ENCODE measurements around the gene NFAT5.
A peak's percentile ranks its signal among the peaks of the same experiment; 100 is the strongest.
"Not testable (repeated sequence)": the region's sequence is repeated elsewhere in the genome, so short reads cannot be mapped to it uniquely, and the experiment has no call there.

NFAT5 gene

DNA sequence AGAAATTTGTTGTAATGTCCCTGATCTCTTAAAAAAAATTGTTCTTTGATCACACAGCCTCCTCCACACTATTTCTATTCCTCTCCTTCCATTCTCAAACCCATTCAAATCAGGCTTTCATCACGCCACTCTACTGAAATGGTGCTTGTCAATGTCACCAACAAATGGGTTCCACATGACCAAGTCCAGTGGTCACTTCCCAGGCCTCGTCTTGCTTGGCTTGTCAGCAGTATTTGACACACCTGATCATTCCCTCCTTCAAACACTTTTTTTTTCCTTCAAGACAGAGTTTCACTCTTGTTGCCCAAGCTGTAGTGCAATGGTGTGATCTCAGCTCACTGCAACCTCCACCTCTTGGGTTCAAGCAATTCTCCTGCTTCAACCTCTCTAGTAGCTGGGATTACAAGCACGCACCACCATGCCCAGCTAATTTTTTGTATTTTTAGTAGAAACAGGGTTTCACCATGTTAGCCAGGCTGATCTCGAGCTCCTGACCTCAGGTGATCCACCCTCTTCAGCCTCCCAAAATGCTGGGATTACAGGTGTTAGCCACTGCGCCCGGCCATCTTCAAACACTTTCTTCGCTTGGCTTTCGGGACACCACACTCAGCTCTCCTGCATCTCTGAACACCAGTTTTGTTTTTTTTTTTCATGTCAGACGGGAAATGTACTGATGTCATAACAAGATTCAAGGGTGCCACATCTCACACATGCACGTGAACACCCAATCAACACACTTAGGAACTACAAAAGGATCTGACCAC is 142.3 kb downstream of the NFAT5 start:
- no peak for DNase-seq (ENCODE audit: low spot score)

DNA sequence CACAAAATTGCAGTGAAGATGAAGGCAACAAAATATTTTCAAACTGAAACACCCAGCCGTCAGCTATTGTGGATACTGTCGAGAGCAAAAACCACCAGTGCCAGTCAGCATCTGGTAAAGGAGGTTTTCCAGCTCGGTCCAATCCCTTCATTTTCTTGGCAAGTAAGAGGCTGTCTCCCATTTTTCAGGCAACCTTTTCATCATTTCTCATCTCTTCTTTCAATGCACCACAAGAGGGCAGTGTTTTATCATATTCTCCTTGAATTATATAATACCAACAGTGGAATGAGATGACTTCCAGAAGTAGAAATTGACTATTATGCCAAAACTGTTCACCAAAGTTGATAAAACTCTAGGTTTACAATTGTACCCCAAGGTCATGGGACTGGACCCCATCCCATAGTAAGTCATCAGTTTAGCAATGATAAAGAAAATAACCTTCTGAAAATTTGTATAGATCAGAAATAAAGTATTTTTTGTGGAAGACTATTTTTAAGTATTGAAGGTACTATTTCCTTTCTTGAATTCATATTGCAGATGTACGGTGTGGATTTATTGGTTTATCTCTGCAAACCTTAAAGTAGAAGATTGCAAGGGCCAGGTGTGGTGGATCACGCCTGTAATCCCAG is 143.8 kb downstream of the NFAT5 start:
- DNase-seq (ENCODE audit: low spot score), result peak; percentile 69

DNA sequence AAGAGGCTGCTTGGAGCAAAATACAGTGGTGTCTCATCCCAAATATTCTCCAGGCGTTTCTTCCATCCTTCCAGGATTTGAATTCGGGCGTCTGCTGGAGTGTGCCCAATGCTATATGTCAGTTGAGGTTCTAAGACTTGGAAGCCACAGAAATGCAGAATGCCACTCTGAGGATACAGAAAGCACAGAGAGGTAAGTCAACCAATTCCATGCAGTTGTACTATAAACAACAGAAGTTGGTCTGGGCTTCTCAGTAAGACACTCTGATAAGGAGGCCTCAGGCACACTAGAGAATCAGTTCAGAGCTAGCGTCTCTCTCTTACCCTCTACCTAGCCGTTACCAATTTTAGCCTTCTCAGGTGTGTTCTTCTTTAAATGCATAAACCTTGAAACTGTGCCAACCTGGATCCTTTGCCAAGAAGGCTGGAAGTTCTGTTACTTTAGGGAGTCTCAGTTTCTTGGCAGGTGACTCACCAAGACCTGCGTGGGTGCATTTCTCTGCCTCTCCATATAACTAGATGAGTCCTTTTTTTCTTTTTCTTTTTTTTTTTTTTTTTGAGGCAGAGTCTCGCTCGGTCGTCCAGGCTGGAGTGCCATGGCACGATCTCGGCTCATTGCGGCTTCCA is 145.5 kb downstream of the NFAT5 start:
- DNase-seq (ENCODE audit: low spot score), result no peak

DNA sequence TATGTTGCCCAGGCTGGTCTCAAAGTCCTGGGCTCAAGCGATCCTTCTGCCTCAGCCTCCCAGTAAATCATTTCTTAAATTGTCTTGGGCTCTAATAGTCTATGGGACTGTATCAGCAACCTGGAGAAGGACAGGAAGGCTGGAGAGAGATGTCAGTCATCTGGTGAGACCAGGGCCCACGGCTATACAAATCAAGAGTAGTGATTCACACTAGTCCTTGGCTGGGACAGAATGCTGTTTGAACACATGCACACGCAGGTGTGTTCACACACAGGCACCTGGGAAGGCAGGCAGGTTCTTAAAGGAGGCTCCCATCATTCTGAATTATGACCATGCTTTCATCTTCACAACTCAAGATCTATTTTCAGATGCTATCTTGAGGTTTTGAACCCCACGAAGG is 146.5 kb downstream of the NFAT5 start:
- no peak for DNase-seq (ENCODE audit: low spot score)

DNA sequence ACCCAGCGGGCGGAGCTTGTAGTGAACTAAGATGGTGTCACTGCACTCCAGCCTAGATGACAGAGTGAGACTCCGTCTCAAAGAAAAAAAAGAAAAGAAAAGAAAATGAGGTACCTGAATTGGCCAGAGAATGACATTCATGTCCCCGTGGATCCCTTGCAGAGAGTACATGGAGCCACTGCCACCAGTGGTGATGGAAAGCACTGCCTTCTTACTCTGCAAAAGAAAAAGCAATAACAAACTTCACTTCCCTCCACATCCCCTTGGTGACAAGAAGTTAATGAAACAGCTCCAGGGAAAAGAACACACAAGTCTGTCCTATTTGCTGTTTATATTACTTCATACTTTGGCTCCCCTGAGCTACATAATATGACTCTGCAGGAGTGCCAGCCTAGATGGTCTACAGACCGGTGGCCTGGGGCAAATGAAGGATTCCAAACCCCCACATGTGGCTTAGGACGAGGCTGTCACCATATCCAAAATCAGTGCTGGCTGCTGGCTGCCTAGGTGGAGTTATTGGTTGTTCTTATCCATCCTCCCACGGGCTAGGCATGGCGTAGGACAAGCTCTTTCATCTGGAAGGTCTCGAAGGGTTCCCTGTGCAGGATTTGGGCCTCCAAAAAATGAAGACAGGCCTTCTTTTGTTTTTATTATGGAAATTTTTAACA is 147.3 kb downstream of the NFAT5 start:
- no peak for DNase-seq (ENCODE audit: low spot score)

DNA sequence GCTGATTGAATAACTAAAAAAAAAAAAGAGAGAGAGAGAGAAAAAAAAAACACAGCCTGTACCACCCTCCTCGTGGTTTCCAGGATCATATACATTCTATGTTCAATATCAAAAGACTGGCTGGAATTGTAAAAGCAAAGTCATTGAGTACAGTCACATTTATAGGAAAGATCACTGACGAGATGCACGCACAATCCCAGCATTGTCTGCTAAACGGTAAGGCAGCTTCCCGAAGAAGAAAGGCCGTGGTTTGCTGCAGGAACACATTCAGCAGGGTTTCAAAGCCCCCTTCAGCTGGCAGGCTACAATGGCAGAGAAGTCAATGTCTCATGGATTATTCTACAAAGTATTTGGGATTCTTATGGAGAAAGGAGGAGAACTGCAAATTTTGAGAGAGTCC is 151.3 kb downstream of the NFAT5 start:
- no peak for DNase-seq (ENCODE audit: low spot score)

DNA sequence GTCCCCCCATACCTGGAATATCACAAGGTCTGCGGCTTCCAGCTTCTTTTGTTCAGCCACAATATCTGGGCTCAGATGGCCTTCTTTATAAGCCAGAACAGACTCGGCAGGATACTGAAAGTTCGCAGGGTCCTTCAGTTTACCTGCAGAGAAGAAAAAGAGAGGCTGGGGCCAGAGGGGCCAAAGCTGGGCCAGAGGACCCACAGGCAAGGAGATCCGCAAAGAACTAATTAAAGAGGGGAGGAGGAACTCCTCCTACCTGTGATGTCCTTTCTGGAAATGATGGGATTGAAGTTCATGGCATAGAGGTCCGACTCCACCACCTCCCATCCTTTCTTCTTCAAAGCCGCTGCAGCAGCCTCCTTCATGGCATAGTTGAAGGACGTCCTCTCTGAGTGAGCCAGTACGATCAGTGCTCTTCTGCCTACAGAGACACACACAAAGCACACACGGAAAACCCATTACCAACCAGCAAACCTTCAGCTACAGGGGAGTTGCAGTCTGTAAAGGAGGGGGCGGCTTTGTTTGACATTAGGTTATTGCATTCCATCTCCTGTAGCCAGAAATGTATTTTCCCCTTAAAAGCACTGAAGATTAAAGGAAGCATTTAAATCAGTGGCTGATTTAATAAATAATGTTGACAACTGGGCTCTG is 152.5 kb downstream of the NFAT5 start:
- DNase-seq (ENCODE audit: low spot score), result no peak

DNA sequence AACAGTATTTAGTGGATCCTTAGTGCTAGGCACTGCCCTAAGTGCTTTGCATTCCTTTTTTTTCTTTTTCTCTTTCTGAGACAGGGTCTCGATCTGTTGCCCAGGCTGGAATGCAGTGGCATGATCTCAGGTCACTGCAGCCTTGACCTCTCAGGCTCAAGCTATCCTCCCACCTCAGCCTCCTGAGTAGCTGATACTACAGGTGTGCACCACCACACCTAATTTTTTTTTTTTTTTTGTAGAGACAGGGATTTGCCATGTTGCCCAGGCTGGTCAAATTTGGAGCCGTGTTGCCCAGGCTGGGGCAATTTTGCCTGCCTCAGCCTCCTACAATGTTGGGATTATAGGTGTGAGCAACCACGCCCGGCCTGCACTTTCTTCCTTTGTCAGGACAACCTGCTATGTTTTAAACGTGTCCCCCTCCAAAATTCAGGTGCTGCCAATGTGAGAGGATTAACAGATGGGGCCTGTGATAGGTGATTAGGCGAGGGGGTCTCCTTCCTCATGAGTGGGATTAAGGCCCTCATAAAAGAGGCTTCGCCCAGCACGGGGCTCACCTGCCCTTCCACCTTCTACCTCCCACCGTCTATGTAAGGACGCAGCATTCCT is 155.2 kb downstream of the NFAT5 start:
- no peak for DNase-seq (ENCODE audit: low spot score)

DNA sequence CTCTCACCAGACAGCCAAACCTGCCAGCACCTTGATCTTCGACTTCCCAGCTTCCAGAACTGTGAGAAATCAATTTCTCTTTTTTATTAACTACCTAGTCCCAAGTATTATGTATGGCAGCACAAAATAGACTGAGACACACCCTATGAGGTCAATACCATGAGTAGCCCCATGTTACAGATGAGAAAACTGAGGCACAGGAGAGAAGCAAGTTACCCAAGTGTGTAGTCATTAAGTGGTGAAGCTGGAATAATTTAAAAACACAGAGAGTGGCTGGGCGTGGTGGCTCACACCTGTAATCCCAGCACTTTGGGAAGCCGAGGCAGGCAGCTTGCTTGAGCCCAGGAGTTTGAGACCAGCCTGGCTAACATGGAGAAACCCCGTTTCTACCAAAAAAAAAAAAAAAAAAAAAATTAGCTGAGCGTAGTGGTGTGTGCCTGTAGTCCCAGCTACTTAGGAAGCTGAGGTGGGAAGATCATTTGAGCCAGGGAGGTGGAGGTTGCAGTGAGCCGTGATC is 155.7 kb downstream of the NFAT5 start:
- no peak for DNase-seq (ENCODE audit: low spot score)

DNA sequence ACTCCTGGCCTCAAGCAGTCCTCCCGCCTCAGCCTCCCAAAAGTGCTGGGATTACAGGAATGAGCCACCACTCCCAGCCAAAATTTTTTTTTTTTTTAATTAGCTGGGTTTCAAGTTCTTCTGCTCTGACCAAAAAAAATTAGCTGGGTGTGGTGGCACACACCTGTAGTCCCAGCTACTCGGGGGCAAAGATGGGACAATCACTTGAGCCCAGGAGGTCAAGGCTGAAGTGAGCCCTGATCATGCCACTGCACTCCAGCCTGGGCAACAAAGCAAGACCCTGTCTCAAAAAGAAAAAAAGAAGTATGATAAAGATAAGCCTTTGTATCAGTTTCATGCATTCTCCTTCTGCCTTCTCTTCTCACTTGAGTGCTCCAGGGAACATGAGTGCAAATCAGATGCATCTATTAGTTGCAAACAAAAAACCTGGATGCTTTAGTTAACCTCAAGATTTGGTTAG is 158.7 kb downstream of the NFAT5 start:
- DNase-seq (ENCODE audit: low spot score), result no peak

DNA sequence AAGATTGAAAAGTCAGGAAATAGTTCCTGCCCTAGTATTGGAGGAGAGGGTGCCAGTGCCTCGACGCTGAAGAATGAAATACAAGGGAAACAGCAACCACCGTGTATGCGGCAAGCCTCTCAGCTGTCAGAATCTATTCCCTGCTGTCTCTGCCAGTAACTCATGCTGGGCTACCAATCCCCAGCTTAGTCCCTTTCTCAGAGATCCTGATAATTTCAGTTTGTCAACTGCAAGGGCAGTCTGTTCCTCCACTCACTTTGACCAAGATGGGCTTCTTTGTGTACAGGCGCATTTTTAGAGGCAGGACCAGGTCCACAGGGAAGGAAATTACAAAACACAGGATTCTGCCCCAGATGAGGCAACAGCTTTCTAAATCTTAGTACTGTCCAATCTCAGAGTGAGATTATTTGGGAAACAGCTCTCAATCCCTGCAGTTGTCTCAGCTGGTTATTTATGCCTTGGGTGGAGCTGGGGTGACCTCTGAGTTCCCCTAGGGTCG is 159.3 kb downstream of the NFAT5 start:
- DNase-seq (ENCODE audit: low spot score), result no peak

DNA sequence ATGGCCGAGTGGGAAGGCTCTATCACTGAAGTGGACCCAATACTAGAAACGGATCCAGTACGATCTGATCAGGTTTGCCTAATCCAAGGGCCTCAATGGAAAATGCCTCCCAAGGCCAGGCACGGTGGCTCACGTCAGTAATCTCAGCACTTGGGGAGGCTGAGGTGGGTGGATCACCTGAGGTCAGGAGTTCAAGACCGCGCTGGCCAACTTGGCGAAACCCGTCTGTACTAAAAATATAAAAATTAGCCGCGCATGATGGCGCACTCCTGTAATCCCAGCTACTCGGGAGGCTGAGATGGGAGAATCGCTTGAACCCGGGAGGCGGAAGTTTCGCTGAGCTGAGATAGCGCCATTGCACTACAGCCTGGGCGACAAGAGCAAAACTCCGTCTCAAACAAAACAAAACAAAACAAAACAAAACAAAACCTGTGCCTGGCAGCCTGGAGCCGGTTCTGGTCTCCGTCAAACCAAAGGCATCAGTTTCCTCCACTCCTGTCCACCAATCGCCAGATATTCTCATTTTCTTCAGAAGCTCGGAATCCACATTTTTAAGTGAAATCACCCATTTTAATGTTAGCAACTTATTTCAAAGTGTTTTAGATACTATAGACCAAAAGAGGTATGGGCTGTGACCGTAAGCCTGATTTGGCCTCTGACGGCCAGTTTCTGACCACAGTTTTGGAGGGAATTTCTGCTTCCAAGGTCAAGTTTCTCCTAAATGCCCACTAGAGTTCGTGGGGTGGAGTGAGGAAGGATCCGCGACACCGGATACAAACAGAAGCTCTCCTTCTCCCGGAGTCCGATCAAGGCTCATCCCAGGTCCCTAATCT is 159.9 kb downstream of the NFAT5 start:
- DNase-seq (ENCODE audit: low spot score), result no peak

DNA sequence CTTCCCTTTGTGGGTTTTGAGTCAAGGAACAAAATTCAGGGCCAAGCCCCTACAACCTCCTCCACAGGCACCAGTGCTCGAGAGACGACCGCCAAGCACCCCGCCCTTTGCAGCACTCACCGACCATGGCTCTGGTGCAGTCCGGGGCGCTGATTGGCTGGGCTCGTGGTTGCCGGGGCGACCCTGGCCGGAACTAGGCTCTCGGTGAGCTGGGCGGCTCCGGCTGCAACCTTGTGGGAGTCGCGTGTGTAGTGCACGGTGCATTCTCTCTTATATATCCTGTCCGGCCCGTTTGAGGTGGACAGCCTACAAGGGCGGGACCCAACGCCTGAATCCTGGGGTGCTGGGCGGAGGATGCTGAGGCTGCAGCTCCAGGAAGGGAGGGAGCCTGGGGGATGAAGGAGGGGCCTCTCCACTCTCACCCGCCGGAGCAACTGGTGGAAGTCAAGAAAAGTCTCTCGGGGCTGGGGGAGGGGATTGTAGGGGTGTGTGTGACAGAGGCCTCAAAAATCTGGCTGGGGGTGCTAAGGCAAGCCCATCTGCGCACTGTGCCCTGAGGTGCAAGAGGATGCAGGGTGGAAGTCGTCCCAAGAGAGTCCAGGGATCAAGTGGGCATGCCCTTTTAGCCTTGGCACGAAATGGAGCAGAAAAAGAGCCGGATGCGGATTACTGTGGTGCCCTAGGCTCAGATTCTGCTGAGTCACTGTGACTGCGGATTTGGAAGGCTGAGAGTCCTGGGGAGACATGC is 160.7 kb downstream of the NFAT5 start, which contains the start of gene NQO1:
Gene NQO1 (minus strand): TSS at position 248 of the 748 bp plus-strand sequence. CDS start 121 bp downstream, at position 127.
- peak; percentile 93 for DNase-seq (ENCODE audit: low spot score)

DNA sequence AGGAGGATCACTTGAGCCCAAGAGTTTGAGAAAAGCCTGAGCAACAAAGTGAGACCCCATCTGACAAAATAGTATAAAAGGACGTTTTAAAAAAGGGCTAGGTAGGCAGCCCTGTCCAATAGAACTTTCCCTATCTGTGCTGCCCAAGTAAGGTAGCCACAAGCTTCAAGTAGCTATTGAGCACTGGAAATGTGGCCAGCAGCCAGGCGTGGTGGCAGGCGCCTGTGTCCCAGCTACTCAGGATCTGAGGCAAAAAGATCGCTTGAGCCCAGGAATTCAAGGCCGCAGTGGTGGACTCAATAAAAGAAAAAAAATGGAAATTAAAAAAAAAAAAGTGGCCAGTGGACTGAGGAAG is 162.1 kb downstream of the NFAT5 start:
- DNase-seq (ENCODE audit: low spot score), result no peak

DNA sequence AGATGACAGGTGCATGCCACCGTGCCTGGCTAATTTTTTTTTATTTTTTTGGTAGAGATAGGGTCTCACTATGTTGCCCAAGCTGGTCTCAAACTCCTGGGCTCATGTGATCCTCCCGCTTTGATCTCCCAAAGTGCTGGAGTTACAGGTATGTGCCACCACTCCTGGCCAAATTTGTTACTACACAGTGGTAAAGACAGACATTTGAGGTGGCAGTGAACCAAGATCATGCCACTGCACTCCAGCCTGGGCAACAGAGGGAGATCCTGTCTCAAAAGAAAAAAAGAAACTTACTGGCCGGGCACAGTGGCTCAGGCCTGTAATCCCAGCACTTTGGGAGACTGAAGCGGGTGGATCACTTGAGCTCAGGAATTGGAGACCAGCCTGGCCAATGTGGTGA is 163.3 kb downstream of the NFAT5 start:
- DNase-seq (ENCODE audit: low spot score), result not testable (repeated sequence)

DNA sequence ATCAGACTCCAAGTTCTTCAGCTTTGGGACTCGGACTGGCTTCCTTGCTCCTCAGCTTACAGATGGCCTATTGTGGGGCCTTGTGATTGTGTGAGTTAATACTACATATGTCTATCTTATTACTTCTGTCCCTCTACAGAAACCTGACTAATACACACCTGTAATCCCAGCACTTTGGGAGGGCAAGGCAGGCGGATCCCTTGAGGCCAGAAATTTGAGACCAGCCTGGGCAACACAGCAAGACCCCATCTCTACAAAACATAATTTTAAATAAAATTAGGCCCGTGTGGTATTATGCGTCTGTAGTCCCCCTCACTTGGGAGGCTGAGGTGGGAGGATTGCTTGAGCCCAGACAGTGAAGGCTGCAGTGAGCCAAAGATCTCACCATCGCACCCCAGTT is 165.5 kb downstream of the NFAT5 start:
- not testable (repeated sequence) for DNase-seq (ENCODE audit: low spot score)

DNA sequence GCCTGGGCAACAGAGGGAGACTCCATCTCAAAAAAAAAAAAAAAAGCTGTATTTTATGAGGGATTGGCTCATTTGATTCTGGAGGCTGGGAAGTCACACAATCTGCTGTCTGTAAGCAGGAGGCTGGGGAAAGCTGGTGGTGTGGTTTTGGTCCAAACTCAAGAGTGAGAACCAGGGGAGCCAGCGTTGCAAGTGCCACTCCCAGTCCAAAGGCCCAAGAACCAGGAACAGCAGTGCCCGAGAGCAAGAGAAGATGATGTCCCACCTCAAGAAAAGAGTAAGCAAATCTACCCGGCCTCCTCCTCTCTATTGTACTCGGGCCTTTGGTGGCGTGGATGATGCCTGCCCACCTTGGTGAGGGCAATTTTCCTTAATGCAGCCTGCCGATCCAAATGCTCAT is 166.3 kb downstream of the NFAT5 start:
- DNase-seq (ENCODE audit: low spot score), result no peak

DNA sequence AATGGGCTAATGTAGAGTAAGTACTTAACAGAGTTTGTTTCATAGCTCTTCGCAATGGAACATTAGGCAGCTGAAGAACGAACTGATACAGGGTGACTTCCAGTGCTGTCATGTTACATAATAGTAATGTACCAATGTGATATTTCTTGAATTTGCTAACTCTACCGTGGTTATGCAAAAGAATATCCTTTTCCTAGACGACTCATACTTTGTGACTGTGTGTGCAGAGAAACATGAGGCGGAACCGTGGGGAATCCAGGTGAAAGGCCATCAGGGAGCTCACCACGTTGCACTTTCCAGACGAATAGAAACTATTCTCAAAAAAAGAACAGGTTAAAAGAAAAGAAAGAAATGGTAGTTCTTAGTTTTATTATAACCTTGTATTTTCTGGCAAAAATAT is 175.8 kb downstream of the NFAT5 start:
- no peak for DNase-seq (ENCODE audit: low spot score)

Measured in LoVo (cell line).